ENCODE results near the gene CDH23. TPM values are rescaled to one million over a fixed set of nuclear protein-coding genes. Genes with fewer than 3 reads are reported as not detected.

Gene CDH23
- total RNA-seq, 2 donors from 2014 or later = 28.5 to 58.7 TPM

DNA sequence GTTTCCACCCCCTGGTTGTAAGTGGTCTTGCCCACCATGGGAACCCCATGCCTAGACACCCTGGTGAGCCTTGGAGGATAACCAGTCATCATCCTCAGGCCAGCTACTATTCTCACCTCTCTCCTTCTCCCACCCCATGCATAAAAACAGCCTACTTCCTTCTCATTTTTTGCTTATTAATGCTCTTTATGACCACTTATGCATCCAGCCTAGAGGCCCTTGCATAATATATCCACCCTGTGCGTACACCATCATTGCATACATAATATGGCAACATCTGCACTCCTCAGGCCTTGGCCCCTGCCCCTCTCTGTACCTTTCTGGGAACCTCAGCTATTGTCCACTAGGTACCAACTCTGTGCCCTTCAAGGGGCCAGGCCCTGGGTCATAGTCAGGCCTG, 91.0 kb downstream of the CDH23 start:
- H3K27ac ChIP-seq = no peak overlapping the region
- WGBS, 2 donors = 84 to 86% methylated on average over 1 of the region's 1 CpG
- TF ChIP-seq, protein P1, sequence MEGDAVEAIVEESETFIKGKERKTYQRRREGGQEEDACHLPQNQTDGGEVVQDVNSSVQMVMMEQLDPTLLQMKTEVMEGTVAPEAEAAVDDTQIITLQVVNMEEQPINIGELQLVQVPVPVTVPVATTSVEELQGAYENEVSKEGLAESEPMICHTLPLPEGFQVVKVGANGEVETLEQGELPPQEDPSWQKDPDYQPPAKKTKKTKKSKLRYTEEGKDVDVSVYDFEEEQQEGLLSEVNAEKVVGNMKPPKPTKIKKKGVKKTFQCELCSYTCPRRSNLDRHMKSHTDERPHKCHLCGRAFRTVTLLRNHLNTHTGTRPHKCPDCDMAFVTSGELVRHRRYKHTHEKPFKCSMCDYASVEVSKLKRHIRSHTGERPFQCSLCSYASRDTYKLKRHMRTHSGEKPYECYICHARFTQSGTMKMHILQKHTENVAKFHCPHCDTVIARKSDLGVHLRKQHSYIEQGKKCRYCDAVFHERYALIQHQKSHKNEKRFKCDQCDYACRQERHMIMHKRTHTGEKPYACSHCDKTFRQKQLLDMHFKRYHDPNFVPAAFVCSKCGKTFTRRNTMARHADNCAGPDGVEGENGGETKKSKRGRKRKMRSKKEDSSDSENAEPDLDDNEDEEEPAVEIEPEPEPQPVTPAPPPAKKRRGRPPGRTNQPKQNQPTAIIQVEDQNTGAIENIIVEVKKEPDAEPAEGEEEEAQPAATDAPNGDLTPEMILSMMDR (IDR thresholded peaks at IDR 0.05) = no peak
- no peak for TF ChIP-seq POLR2A (IDR thresholded peaks at IDR 0.05)
- no peaks in the 10 kb centered on the region for H3K36me3 ChIP-seq (replicated peaks in 1 of 2; ENCODE audit: insufficient read depth in 1 of 2, low read depth in 2 of 2)
- H3K9me3 ChIP-seq = no peaks in the 10 kb centered on the region
- no peaks in the 10 kb centered on the region for H3K4me1 ChIP-seq
- no peak overlapping the region for H3K4me3 ChIP-seq
- intact Hi-C loops (cut with DNase I) = no loop called here
- DNase-seq (no peak), ATAC-seq (no peak)
- H3K27me3 ChIP-seq = no peaks in the 10 kb centered on the region

DNA sequence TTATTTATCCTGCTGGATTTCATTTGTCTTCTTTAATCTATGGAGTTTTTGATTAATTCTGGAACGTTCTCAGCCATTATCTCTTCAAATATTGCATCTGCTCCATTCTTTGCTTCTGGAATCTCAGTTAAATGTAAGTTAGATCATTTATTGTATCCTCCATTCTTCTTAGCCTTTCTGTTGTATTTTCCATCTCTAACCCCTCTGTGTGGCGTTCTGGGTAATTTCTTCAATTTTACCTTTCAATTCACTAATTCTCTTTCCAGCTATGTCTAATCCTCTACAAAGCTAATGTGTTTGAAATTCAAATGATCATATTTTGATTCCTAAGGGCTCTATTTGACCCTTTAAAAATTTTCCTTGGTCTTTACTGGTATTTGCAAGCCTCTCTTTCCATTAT, 92.4 kb downstream of the CDH23 start:
- no peak for DNase-seq
- Histone ChIP-seq H3K9me3 (no peaks in the 10 kb centered on the region), H3K4me1 (no peaks in the 10 kb centered on the region), H3K4me3 (no peak overlapping the region), H3K27me3 (no peaks in the 10 kb centered on the region), H3K27ac (no peak overlapping the region), H3K36me3 (replicated peaks in 1 of 2; ENCODE audit: insufficient read depth in 1 of 2, low read depth in 2 of 2) (no peaks in the 10 kb centered on the region)
- no peak for ATAC-seq
- intact Hi-C loops (cut with DNase I) = no loop called here
- 86 to 89% methylated on average over 2 of the region's 2 CpGs for WGBS, 2 donors
- no peak for TF ChIP-seq POLR2A (IDR thresholded peaks at IDR 0.05)
- TF ChIP-seq, protein P1 (IDR thresholded peaks at IDR 0.05) = no peak

DNA sequence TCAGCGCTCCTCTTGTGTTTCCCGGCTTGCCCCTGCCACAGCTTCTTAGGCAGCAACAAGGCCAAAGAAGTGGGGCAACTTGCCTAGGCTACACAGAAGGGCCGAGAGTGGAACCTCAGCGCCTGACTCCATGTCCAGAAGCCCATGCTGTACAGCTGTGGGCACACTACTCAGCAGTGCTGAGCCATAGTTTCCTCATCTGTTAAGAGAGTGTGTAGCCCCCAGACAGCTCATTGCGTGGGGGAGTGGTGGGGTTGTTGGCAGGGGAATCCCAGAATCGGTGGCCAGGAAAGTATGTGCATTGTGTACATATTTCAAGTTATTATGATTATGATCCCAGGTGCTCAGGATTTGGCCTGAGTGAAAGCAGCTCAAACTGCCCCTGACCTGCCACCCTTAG, 96.2 kb downstream of the CDH23 start:
- ATAC-seq = no peak

DNA sequence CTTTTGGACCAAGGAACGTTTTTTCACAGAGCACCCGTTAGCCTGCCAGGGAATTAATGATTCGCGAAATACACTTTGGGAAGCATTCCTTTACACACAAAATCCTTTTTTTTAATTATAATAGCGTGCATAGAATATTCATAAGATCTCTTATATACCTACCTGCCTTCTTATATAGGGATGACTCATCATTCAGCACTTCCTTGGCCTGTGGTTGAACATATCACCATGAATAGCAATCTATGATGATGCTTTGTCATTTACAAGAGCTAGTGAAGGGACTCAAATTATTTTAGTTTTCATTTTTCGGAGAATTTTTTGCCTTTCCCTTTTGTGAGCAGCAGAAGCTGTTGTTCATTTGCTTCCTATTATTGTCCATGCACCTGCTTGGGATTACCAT, 97.0 kb downstream of the CDH23 start:
- H3K36me3 ChIP-seq (replicated peaks in 1 of 2; ENCODE audit: insufficient read depth in 1 of 2, low read depth in 2 of 2) = no peaks in the 10 kb centered on the region
- no peaks in the 10 kb centered on the region for H3K9me3 ChIP-seq
- no peaks in the 10 kb centered on the region for H3K4me1 ChIP-seq
- DNase-seq (no peak), ATAC-seq (no peak)
- WGBS, 2 donors = 82 to 84% methylated on average over 6 of the region's 6 CpGs
- H3K4me3 ChIP-seq = no peak overlapping the region
- no peaks in the 10 kb centered on the region for H3K27me3 ChIP-seq
- H3K27ac ChIP-seq = no peak overlapping the region
- TF ChIP-seq, protein P1 (IDR thresholded peaks at IDR 0.05) = no peak
- TF ChIP-seq POLR2A (IDR thresholded peaks at IDR 0.05) = no peak
- intact Hi-C loops (cut with DNase I) = no loop called here

More for the DNA sequence above, 96.2 kb downstream of the CDH23 start:
- Histone ChIP-seq H3K4me3 (no peak overlapping the region), H3K27ac (no peak overlapping the region), H3K4me1 (no peaks in the 10 kb centered on the region), H3K27me3 (no peaks in the 10 kb centered on the region), H3K36me3 (replicated peaks in 1 of 2; ENCODE audit: insufficient read depth in 1 of 2, low read depth in 2 of 2) (no peaks in the 10 kb centered on the region), H3K9me3 (no peaks in the 10 kb centered on the region)
- intact Hi-C loops (cut with DNase I) = no loop called here
- no peak for DNase-seq
- no peak for TF ChIP-seq POLR2A (IDR thresholded peaks at IDR 0.05)
- WGBS, 2 donors = 74 to 83% methylated on average over 4 to 6 of the region's 6 CpGs

DNA sequence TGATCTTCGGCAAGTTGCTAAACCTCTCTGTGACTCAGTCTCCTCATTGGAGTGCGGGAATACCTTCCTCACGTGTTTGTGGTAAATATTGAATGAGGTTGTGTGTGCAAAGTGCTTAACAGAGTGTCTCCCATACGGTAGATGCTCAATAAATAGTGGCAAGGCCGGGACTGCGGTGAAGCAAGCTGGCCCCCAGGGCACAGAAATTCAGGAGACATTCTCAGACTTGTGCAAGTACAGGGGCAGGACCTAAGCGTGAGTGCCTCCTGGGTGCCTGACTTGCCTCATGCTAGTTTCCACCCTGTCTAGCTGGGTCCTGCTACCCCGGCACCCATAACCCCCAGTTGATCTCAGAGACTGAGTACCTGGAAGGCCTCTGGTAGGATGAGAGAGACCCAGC, 97.8 kb downstream of the CDH23 start:
- DNase-seq (no peak), ATAC-seq (no peak)
- H3K4me3 ChIP-seq = no peak overlapping the region
- no peak for TF ChIP-seq POLR2A (IDR thresholded peaks at IDR 0.05)
- TF ChIP-seq, protein P1 (IDR thresholded peaks at IDR 0.05) = no peak
- no peaks in the 10 kb centered on the region for H3K4me1 ChIP-seq
- H3K36me3 ChIP-seq (replicated peaks in 1 of 2; ENCODE audit: insufficient read depth in 1 of 2, low read depth in 2 of 2) = no peaks in the 10 kb centered on the region
- 80 to 89% methylated on average over 8 of the region's 8 CpGs for WGBS, 2 donors
- intact Hi-C loops (cut with DNase I) = no loop called here
- H3K9me3 ChIP-seq = no peaks in the 10 kb centered on the region
- no peaks in the 10 kb centered on the region for H3K27me3 ChIP-seq
- no peak overlapping the region for H3K27ac ChIP-seq
